Effector memory CD8-positive, alpha-beta T cell (primary cell): ENCODE measurements around the gene MIS18A.

ENCODE experiments used
- ATAC-seq: fragments of 150-1000 bp; cut with Tn5 transposase; replicated peaks from 2 replicates; pipeline ENCODE4 v1.10.0; 2021; ENCODE audit warnings: mild to moderate bottlenecking, moderate library complexity
- DNase-seq, 3 experiments: peaks; one replicate each; pipeline ENCODE4 v3.0.0; 2021
- H3K27ac Mint-ChIP-seq, 2 donors: one replicate each; pipeline ENCODE4 v1.8.0; 2022; ENCODE audit warnings: mild to moderate bottlenecking in 2 of 2, mixed read lengths in 2 of 2, moderate library complexity in 2 of 2
- H3K27me3 Mint-ChIP-seq, 2 donors: one replicate each; pipeline ENCODE4 v1.8.0; 2022; ENCODE audit warnings: mixed read lengths in 2 of 2
- H3K36me3 Mint-ChIP-seq: one replicate; pipeline ENCODE4 v1.8.0; 2022; ENCODE audit warnings: mild to moderate bottlenecking, moderate library complexity, mixed read lengths; ENCODE audit not compliant: insufficient read depth
- H3K4me1 Mint-ChIP-seq, 2 donors: one replicate each; pipeline ENCODE4 v1.8.0; 2022; ENCODE audit warnings: low read depth in 2 of 2, mixed read lengths in 2 of 2
- H3K4me3 Mint-ChIP-seq, 2 donors: one replicate each; pipeline ENCODE4 v1.8.0; 2022; ENCODE audit warnings: mild to moderate bottlenecking in 2 of 2, mixed read lengths in 2 of 2, moderate library complexity in 2 of 2
- H3K9me3 Mint-ChIP-seq, 2 donors: one replicate each; pipeline ENCODE4 v1.8.0; 2022; ENCODE audit warnings: mixed read lengths in 2 of 2
- total RNA-seq, 9 experiments: gene quantifications; one replicate each; lab custom pipeline; 2026; lab: John Stamatoyannopoulos, UW

The MIS18A gene
- total RNA-seq = 0.67 to 13.4 (median 9.6) reads per million in 9 experiments

GRCh38 chr21:32278518-32279376 lies at the start of gene MIS18A:
Gene MIS18A (minus strand): TSS chr21:32279049. CDS start chr21:32279014, 35 bp downstream.
- Mint-ChIP-seq H3K27ac (peak within 1 kb of the TSS; percentile 93 to 98), H3K4me1 (peaks cover 14 to 15% of the 10 kb centered on the region in 2 donors), H3K9me3 (no peaks in the 10 kb centered on the region), H3K27me3 (no peaks in the 10 kb centered on the region), H3K36me3 (peaks cover 37% of the 10 kb centered on the region), H3K4me3 (peak within 1 kb of the TSS; percentile 99 to 100)
- peak; percentile 96 to 97 (median 96) for DNase-seq
- peak; percentile 97 for ATAC-seq

GRCh38 chr21:32328595-32328994 lies 49.7 kb upstream of the MIS18A start:
- no peak for DNase-seq
- Mint-ChIP-seq H3K4me1 (no peaks in the 10 kb centered on the region), H3K4me3 (no peak overlapping the region), H3K9me3 (no peaks in the 10 kb centered on the region), H3K27me3 (no peaks in the 10 kb centered on the region), H3K36me3 (peaks cover 60% of the 10 kb centered on the region), H3K27ac (peak overlapping the region in 1 of 2 donors; percentile 35)
- no peak for ATAC-seq

- no peaks in the 10 kb centered on the region for H3K4me1 Mint-ChIP-seq
- DNase-seq = no peak
- H3K9me3 Mint-ChIP-seq = no peaks in the 10 kb centered on the region
Measured at GRCh38 chr21:32325706-32326105, 46.9 kb upstream of the MIS18A start.

GRCh38 chr21:32322676-32323075 lies 43.8 kb upstream of the MIS18A start:
- H3K36me3 Mint-ChIP-seq = peaks cover 46% of the 10 kb centered on the region
- H3K27me3 Mint-ChIP-seq = no peaks in the 10 kb centered on the region
- no peaks in the 10 kb centered on the region for H3K4me1 Mint-ChIP-seq
- H3K27ac Mint-ChIP-seq = no peak overlapping the region
- H3K9me3 Mint-ChIP-seq = no peaks in the 10 kb centered on the region
- no peak for DNase-seq
- ATAC-seq = no peak
- H3K4me3 Mint-ChIP-seq = no peak overlapping the region

More at GRCh38 chr21:32325706-32326105, 46.9 kb upstream of the MIS18A start:
- Mint-ChIP-seq H3K36me3 (peaks cover 45% of the 10 kb centered on the region), H3K4me3 (no peak overlapping the region), H3K27me3 (no peaks in the 10 kb centered on the region), H3K27ac (no peak overlapping the region)
- ATAC-seq = no peak

- Mint-ChIP-seq H3K4me3 (no peak overlapping the region), H3K4me1 (no peaks in the 10 kb centered on the region), H3K27me3 (no peaks in the 10 kb centered on the region), H3K9me3 (no peaks in the 10 kb centered on the region), H3K27ac (no peak overlapping the region), H3K36me3 (peaks cover 50% of the 10 kb centered on the region)
- ATAC-seq = no peak
- DNase-seq = no peak
Measured at GRCh38 chr21:32322103-32322502, 43.3 kb upstream of the MIS18A start.

GRCh38 chr21:32321480-32321879 lies 42.6 kb upstream of the MIS18A start:
- Mint-ChIP-seq H3K36me3 (peaks cover 51% of the 10 kb centered on the region), H3K4me3 (no peak overlapping the region), H3K27me3 (no peaks in the 10 kb centered on the region), H3K9me3 (no peaks in the 10 kb centered on the region), H3K27ac (no peak overlapping the region), H3K4me1 (no peaks in the 10 kb centered on the region)
- no peak for ATAC-seq
- DNase-seq = no peak

GRCh38 chr21:32320726-32321125 lies 41.9 kb upstream of the MIS18A start:
- H3K36me3 Mint-ChIP-seq = peaks cover 49% of the 10 kb centered on the region
- ATAC-seq (no peak), DNase-seq (no peak)
- no peaks in the 10 kb centered on the region for H3K9me3 Mint-ChIP-seq
- no peaks in the 10 kb centered on the region for H3K4me1 Mint-ChIP-seq
- no peak overlapping the region for H3K27ac Mint-ChIP-seq
- no peak overlapping the region for H3K4me3 Mint-ChIP-seq
- H3K27me3 Mint-ChIP-seq = no peaks in the 10 kb centered on the region

GRCh38 chr21:32320059-32320458 lies 41.2 kb upstream of the MIS18A start:
- H3K4me3 Mint-ChIP-seq = no peak overlapping the region
- no peaks in the 10 kb centered on the region for H3K9me3 Mint-ChIP-seq
- no peaks in the 10 kb centered on the region for H3K27me3 Mint-ChIP-seq
- ATAC-seq (no peak), DNase-seq (no peak)
- no peaks in the 10 kb centered on the region for H3K4me1 Mint-ChIP-seq
- no peak overlapping the region for H3K27ac Mint-ChIP-seq
- peaks cover 47% of the 10 kb centered on the region for H3K36me3 Mint-ChIP-seq

- DNase-seq = no peak
Measured at GRCh38 chr21:32319012-32319411, 40.2 kb upstream of the MIS18A start.

GRCh38 chr21:32317726-32318125 lies 38.9 kb upstream of the MIS18A start:
- no peak for ATAC-seq
- Mint-ChIP-seq H3K4me1 (no peaks in the 10 kb centered on the region), H3K27me3 (no peaks in the 10 kb centered on the region), H3K27ac (no peak overlapping the region), H3K4me3 (no peak overlapping the region), H3K9me3 (no peaks in the 10 kb centered on the region), H3K36me3 (peaks cover 38% of the 10 kb centered on the region)
- DNase-seq = no peak

More at GRCh38 chr21:32319012-32319411, 40.2 kb upstream of the MIS18A start:
- H3K36me3 Mint-ChIP-seq = peaks cover 39% of the 10 kb centered on the region
- H3K27ac Mint-ChIP-seq = peak overlapping the region in 1 of 2 donors; percentile 26
- ATAC-seq = no peak
- no peaks in the 10 kb centered on the region for H3K9me3 Mint-ChIP-seq
- no peaks in the 10 kb centered on the region for H3K27me3 Mint-ChIP-seq
- no peak overlapping the region for H3K4me3 Mint-ChIP-seq
- H3K4me1 Mint-ChIP-seq = no peaks in the 10 kb centered on the region

GRCh38 chr21:32316361-32317215 lies 37.7 kb upstream of the MIS18A start:
- H3K4me1 Mint-ChIP-seq = no peaks in the 10 kb centered on the region
- ATAC-seq = no peak
- H3K27me3 Mint-ChIP-seq = no peaks in the 10 kb centered on the region
- H3K36me3 Mint-ChIP-seq = peaks cover 38% of the 10 kb centered on the region
- H3K4me3 Mint-ChIP-seq = no peak overlapping the region
- H3K27ac Mint-ChIP-seq = peak overlapping the region in 1 of 2 donors; percentile 63
- DNase-seq = no peak
- H3K9me3 Mint-ChIP-seq = no peaks in the 10 kb centered on the region

GRCh38 chr21:32315511-32316281 lies 36.8 kb upstream of the MIS18A start:
- Mint-ChIP-seq H3K4me3 (no peak overlapping the region), H3K27me3 (no peaks in the 10 kb centered on the region), H3K9me3 (no peaks in the 10 kb centered on the region), H3K27ac (peak overlapping the region in 1 of 2 donors; percentile 63), H3K36me3 (peaks cover 35% of the 10 kb centered on the region), H3K4me1 (no peaks in the 10 kb centered on the region)
- ATAC-seq (no peak), DNase-seq (no peak)

GRCh38 chr21:32314806-32315205 lies 36.0 kb upstream of the MIS18A start:
- H3K36me3 Mint-ChIP-seq = peaks cover 31% of the 10 kb centered on the region
- ATAC-seq = no peak
- no peak overlapping the region for H3K27ac Mint-ChIP-seq
- DNase-seq = no peak
- H3K27me3 Mint-ChIP-seq = no peaks in the 10 kb centered on the region
- no peaks in the 10 kb centered on the region for H3K9me3 Mint-ChIP-seq
- H3K4me3 Mint-ChIP-seq = no peak overlapping the region
- H3K4me1 Mint-ChIP-seq = no peaks in the 10 kb centered on the region
